ENCODE data around the gene TDO2. TPM values are rescaled to one million over a fixed set of nuclear protein-coding genes. Genes with fewer than 3 reads are reported as not detected.

TDO2 gene
- total RNA-seq, 1 donor from 2014 or later: not detected

- peaks cover 4% of the 10 kb centered on the region for H3K36me3 Mint-ChIP-seq (ENCODE audit: low read depth)
- H3K4me3 Mint-ChIP-seq (ENCODE audit: unreplicated experiment): no peak overlapping the region
- no peak for TF ChIP-seq CTCF (IDR thresholded peaks at IDR 0.05)
- H3K27me3 Mint-ChIP-seq (ENCODE audit: low read depth): no peaks in the 10 kb centered on the region
- H3K9me3 Mint-ChIP-seq (ENCODE audit: low read depth): peaks cover 11% of the 10 kb centered on the region
- H3K4me1 Mint-ChIP-seq (ENCODE audit: low read depth): peaks cover 13% of the 10 kb centered on the region
- DNase-seq (ENCODE audit: low spot score): no peak
- no peak overlapping the region for H3K27ac Mint-ChIP-seq (ENCODE audit: unreplicated experiment)
These were observed 17.8 kb upstream of the TDO2 start for GRCh38 chr4:155885666-155886065.

- TF ChIP-seq CTCF (IDR thresholded peaks at IDR 0.05): no peak
- Mint-ChIP-seq H3K4me3 (ENCODE audit: unreplicated experiment) (no peak overlapping the region), H3K27me3 (ENCODE audit: low read depth) (no peaks in the 10 kb centered on the region), H3K27ac (ENCODE audit: unreplicated experiment) (no peak overlapping the region), H3K4me1 (ENCODE audit: low read depth) (peaks cover 15% of the 10 kb centered on the region), H3K9me3 (ENCODE audit: low read depth) (peaks cover 21% of the 10 kb centered on the region), H3K36me3 (ENCODE audit: low read depth) (peaks cover 4% of the 10 kb centered on the region)
- no peak for DNase-seq (ENCODE audit: low spot score)
These were observed 16.5 kb upstream of the TDO2 start for GRCh38 chr4:155887045-155887444.

- peaks cover 22% of the 10 kb centered on the region for H3K9me3 Mint-ChIP-seq (ENCODE audit: low read depth)
- H3K36me3 Mint-ChIP-seq (ENCODE audit: low read depth): peaks cover 5% of the 10 kb centered on the region
- H3K27me3 Mint-ChIP-seq (ENCODE audit: low read depth): no peaks in the 10 kb centered on the region
- peaks cover 15% of the 10 kb centered on the region for H3K4me1 Mint-ChIP-seq (ENCODE audit: low read depth)
- no peak for DNase-seq (ENCODE audit: low spot score)
- H3K27ac Mint-ChIP-seq (ENCODE audit: unreplicated experiment): no peak overlapping the region
- no peak for TF ChIP-seq CTCF (IDR thresholded peaks at IDR 0.05)
- H3K4me3 Mint-ChIP-seq (ENCODE audit: unreplicated experiment): no peak overlapping the region
These were observed 15.5 kb upstream of the TDO2 start for GRCh38 chr4:155887847-155888570.

- H3K4me1 Mint-ChIP-seq (ENCODE audit: low read depth): peaks cover 15% of the 10 kb centered on the region
- H3K9me3 Mint-ChIP-seq (ENCODE audit: low read depth): peaks cover 16% of the 10 kb centered on the region
- no peak overlapping the region for H3K4me3 Mint-ChIP-seq (ENCODE audit: unreplicated experiment)
- H3K27me3 Mint-ChIP-seq (ENCODE audit: low read depth): no peaks in the 10 kb centered on the region
- H3K36me3 Mint-ChIP-seq (ENCODE audit: low read depth): peaks cover 2% of the 10 kb centered on the region
- DNase-seq (ENCODE audit: low spot score): no peak
- TF ChIP-seq CTCF (IDR thresholded peaks at IDR 0.05): no peak
- peak overlapping the region; percentile 68 for H3K27ac Mint-ChIP-seq (ENCODE audit: unreplicated experiment)
These were observed 14.3 kb upstream of the TDO2 start for GRCh38 chr4:155889031-155889793.

- TF ChIP-seq CTCF (IDR thresholded peaks at IDR 0.05): no peak
- DNase-seq (ENCODE audit: low spot score): no peak
These were observed 13.6 kb upstream of the TDO2 start for GRCh38 chr4:155889946-155890345.

More at GRCh38 chr4:155889946-155890345, 13.6 kb upstream of the TDO2 start:
- H3K27ac Mint-ChIP-seq (ENCODE audit: unreplicated experiment): no peak overlapping the region
- H3K4me1 Mint-ChIP-seq (ENCODE audit: low read depth): peaks cover 15% of the 10 kb centered on the region
- peaks cover 20% of the 10 kb centered on the region for H3K9me3 Mint-ChIP-seq (ENCODE audit: low read depth)
- H3K36me3 Mint-ChIP-seq (ENCODE audit: low read depth): peaks cover 3% of the 10 kb centered on the region
- H3K4me3 Mint-ChIP-seq (ENCODE audit: unreplicated experiment): no peak overlapping the region
- no peaks in the 10 kb centered on the region for H3K27me3 Mint-ChIP-seq (ENCODE audit: low read depth)

Measured in chondrocyte (in vitro differentiated cells).